ENCODE data around the gene SMARCC2.
A peak's percentile ranks its signal among the peaks of the same experiment; 100 is the strongest.

Gene SMARCC2

DNA sequence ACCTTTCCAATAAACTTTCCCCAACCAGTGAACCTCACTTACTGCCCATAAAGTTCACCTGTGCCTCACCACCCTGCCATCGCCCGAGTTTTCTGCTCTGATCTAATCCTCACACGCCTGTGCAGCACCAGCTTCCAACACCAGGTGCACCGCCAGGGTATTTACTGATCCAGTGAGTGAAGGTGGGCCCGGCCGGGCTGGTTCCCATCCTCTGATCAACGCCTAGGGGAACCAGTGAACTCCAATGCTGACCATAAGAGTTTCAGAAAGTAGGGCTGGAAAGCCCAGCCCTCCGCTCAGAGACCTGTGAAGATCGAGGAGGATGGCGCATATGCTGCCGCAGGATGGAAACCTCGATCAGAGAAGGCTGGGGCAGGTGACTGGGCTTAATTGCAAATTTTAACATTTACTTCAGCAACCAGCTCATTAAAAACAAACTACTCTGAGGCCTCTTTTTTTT is 37.6 kb downstream of the SMARCC2 start:
- POLR2A ChIA-PET = interaction anchor here (0.6 to 1.0 kb wide), 3 partner anchors 24 to 96 kb away, joined by 3 to 4 read pairs (median 3); partner anchors contain the start of genes ESYT1 and ZC3H10
- CTCF ChIA-PET = interaction anchor here (0.8 to 1.4 kb wide), 5 partner anchors 10 to 48 kb away, joined by 3 to 7 read pairs (median 4); partner anchors contain the start of genes PA2G4, SMARCC2 and ZC3H10
- TF ChIP-seq, protein P1, sequence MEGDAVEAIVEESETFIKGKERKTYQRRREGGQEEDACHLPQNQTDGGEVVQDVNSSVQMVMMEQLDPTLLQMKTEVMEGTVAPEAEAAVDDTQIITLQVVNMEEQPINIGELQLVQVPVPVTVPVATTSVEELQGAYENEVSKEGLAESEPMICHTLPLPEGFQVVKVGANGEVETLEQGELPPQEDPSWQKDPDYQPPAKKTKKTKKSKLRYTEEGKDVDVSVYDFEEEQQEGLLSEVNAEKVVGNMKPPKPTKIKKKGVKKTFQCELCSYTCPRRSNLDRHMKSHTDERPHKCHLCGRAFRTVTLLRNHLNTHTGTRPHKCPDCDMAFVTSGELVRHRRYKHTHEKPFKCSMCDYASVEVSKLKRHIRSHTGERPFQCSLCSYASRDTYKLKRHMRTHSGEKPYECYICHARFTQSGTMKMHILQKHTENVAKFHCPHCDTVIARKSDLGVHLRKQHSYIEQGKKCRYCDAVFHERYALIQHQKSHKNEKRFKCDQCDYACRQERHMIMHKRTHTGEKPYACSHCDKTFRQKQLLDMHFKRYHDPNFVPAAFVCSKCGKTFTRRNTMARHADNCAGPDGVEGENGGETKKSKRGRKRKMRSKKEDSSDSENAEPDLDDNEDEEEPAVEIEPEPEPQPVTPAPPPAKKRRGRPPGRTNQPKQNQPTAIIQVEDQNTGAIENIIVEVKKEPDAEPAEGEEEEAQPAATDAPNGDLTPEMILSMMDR (IDR thresholded peaks at IDR 0.05; ENCODE audit: control extremely low read depth, extremely low read depth, low read depth, missing control alignments) = no peak
- DNase-seq (ENCODE audit: extremely low spot score) = peak; percentile 54

- POLR2A ChIA-PET = interaction anchor here (0.6 kb wide), 1 partner anchor 1974 kb away, joined by 3 read pairs; no protein-coding TSS in a partner anchor
- TF ChIP-seq, protein P1 (IDR thresholded peaks at IDR 0.05; ENCODE audit: control extremely low read depth, extremely low read depth, low read depth, missing control alignments) = no peak
- no peak for DNase-seq (ENCODE audit: extremely low spot score)
- CTCF ChIA-PET = interaction anchor here (1.0 to 2.2 kb wide), 3 partner anchors 24 to 39 kb away, joined by 3 to 9 read pairs (median 3); partner anchors contain the start of genes ESYT1 and SMARCC2
These were observed 38.7 kb downstream of the SMARCC2 start for GRCh38 chr12:56150563-56150962.

- CTCF ChIA-PET = interaction anchor here (1.0 to 1.6 kb wide), 2 partner anchors 10 to 11 kb away, joined by 3 to 4 read pairs; no protein-coding TSS in a partner anchor
- TF ChIP-seq, protein P1 (IDR thresholded peaks at IDR 0.05; ENCODE audit: control extremely low read depth, extremely low read depth, low read depth, missing control alignments) = no peak
- POLR2A ChIA-PET = interaction anchor here (0.7 kb wide), 1 partner anchor 15 kb away, joined by 6 read pairs; no protein-coding TSS in a partner anchor
- no peak for DNase-seq (ENCODE audit: extremely low spot score)
These were observed 42.5 kb downstream of the SMARCC2 start for GRCh38 chr12:56146492-56147460.

DNA sequence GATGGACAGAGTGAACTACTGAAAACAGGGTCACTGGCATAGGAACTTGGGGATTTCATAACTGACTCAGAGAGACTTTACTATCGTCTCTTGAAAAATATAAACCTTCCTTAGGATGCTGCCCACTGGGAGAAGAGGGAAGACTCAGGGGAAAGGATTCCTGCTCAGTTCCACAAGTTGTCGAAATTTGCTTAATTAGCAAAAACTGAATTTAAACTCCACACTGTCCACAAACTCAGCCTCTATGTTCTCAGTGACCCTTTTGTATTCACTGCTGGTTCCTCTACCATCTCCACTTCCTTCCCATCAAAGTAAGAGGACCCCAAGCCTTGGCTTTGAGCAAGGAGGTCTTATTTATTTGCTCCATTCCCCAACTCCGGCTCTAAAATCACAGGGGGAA is 44.1 kb downstream of the SMARCC2 start:
- CTCF ChIA-PET = interaction anchor here (2.0 kb wide), 1 partner anchor 44 kb away, joined by 8 read pairs; the partner anchor contains the start of gene SMARCC2
- TF ChIP-seq, protein P1 (IDR thresholded peaks at IDR 0.05; ENCODE audit: control extremely low read depth, extremely low read depth, low read depth, missing control alignments) = no peak
- no peak for DNase-seq (ENCODE audit: extremely low spot score)
- POLR2A ChIA-PET = no interaction called here

DNA sequence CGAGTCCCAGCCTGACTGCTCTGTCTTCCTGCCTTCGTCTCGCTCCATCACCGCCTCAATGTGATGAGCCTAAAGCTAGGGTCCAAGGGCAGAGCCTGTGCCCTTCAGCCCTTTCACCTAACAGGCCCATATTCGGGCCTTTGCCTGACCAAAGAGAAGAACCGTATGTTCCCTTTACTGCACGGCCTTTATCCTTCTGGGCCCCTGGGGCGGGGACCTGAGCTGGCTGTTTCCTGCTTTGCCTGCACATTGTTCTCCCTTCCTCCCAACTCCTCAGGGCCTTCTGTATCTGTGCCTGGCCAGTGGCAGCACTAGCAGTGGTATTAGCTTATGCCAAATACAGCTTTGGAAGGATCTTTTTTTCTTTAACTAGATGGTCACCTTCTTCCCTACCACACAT is 45.4 kb downstream of the SMARCC2 start:
- no peak for DNase-seq (ENCODE audit: extremely low spot score)
- CTCF ChIA-PET = interaction anchor here (0.8 to 2.6 kb wide), 8 partner anchors 14 to 405 kb away, joined by 4 to 8 read pairs (median 5); partner anchors contain the start of genes ESYT1, MYL6 and SMARCC2
- TF ChIP-seq, protein P1 (IDR thresholded peaks at IDR 0.05; ENCODE audit: control extremely low read depth, extremely low read depth, low read depth, missing control alignments) = no peak
- POLR2A ChIA-PET = no interaction called here

- ChIA-PET POLR2A (interaction anchor here (0.6 to 1.3 kb wide), 2 partner anchors 19 to 39 kb away, joined by 4 read pairs; partner anchors contain the start of gene PA2G4), CTCF (interaction anchor here (0.6 to 2.6 kb wide), 6 partner anchors 13 to 49 kb away, joined by 3 to 7 read pairs (median 6); partner anchors contain the start of genes ESYT1 and MYL6)
- DNase-seq (ENCODE audit: extremely low spot score) = no peak
- TF ChIP-seq, protein P1 (IDR thresholded peaks at IDR 0.05; ENCODE audit: control extremely low read depth, extremely low read depth, low read depth, missing control alignments) = no peak
These were observed 46.1 kb downstream of the SMARCC2 start for GRCh38 chr12:56143217-56143616.

Measured in GM10248 (cell line).